Muscle of leg (tissue), 11 donors: ENCODE measurements around the gene OR9A2. TPM values are rescaled to one million over a fixed set of nuclear protein-coding genes. Genes with fewer than 3 reads are reported as not detected.

Source experiments
- DNase-seq: peaks from one replicate; pipeline ENCODE4 v3.0.0; 2013
- H3K27ac ChIP-seq: one replicate; pipeline ENCODE4 v1.5.1; 2013; ENCODE audit warnings: mild to moderate bottlenecking, low read length, control low read depth
- H3K27me3 ChIP-seq: one replicate; pipeline ENCODE4 v1.6.1; 2013; ENCODE audit warnings: low read length; ENCODE audit not compliant: control insufficient read depth, insufficient read depth
- H3K36me3 ChIP-seq: one replicate; pipeline ENCODE4 v1.6.1; 2013; ENCODE audit warnings: low read length; ENCODE audit not compliant: control insufficient read depth, insufficient read depth
- H3K4me1 ChIP-seq: one replicate; pipeline ENCODE4 v1.6.1; 2013; ENCODE audit warnings: low read length; ENCODE audit not compliant: control insufficient read depth, insufficient read depth
- H3K4me3 ChIP-seq: one replicate; pipeline ENCODE4 v1.5.1; 2013; ENCODE audit warnings: low read length, control low read depth
- H3K9me3 ChIP-seq: replicated peaks from 2 replicates; pipeline ENCODE4 v1.6.1; 2013; ENCODE audit warnings: low read depth, low read length; ENCODE audit not compliant: control insufficient read depth
- WGBS: methylation state at CpG from one replicate; pipeline ENCODE4 v1.1.5; 2013; ENCODE audit warnings: missing lambda C conversion rate; ENCODE audit not compliant: insufficient coverage; 5-methylcytosine and 5-hydroxymethylcytosine counted together
- polyA plus RNA-seq, 8 donors: library from polyadenylated mRNA; unstranded; fragments of 120-200 nt; gene quantifications; one replicate each; pipeline versions ENCODE4 v1.2.1 to v1.2.3, GENCODE V29; 2013; ENCODE audit warnings: inconsistent platforms in 1 of 8, low replicate concordance in 1 of 8; ENCODE audit not compliant: insufficient read length in 8 of 8, insufficient read depth in 1 of 8
- total RNA-seq: library from RNA; stranded (reverse); fragments of 120-200 nt; gene quantifications from one replicate; pipeline ENCODE4 v1.2.4, GENCODE V29; 2013

Gene OR9A2
- total and polyA plus RNA-seq, 9 donors = 0.18 TPM; not detected in 8

GRCh38 chr7:143049362-143049761 is 22.4 kb upstream of the OR9A2 start:
- Histone ChIP-seq H3K27ac (peak overlapping the region; percentile 73), H3K36me3 (no peaks in the 10 kb centered on the region), H3K27me3 (no peaks in the 10 kb centered on the region), H3K4me1 (peaks cover 11% of the 10 kb centered on the region), H3K4me3 (no peak overlapping the region), H3K9me3 (peaks cover 3% of the 10 kb centered on the region)
- 0% methylated on average over 2 of the region's 4 CpGs for WGBS
- peak; percentile 77 for DNase-seq

GRCh38 chr7:143048827-143049226 is 21.9 kb upstream of the OR9A2 start:
- Histone ChIP-seq H3K4me1 (peaks cover 11% of the 10 kb centered on the region), H3K36me3 (no peaks in the 10 kb centered on the region), H3K4me3 (no peak overlapping the region), H3K9me3 (peaks cover 3% of the 10 kb centered on the region), H3K27ac (peak overlapping the region; percentile 73), H3K27me3 (no peaks in the 10 kb centered on the region)
- no peak for DNase-seq

GRCh38 chr7:143047326-143047725 is 20.4 kb upstream of the OR9A2 start:
- H3K9me3 ChIP-seq = no peaks in the 10 kb centered on the region
- no CpG with 5 or more reads among the region's 2 CpGs for WGBS
- H3K36me3 ChIP-seq = no peaks in the 10 kb centered on the region
- H3K27ac ChIP-seq = no peak overlapping the region
- peaks cover 19% of the 10 kb centered on the region for H3K4me1 ChIP-seq
- H3K27me3 ChIP-seq = no peaks in the 10 kb centered on the region
- DNase-seq = no peak
- no peak overlapping the region for H3K4me3 ChIP-seq

- no peaks in the 10 kb centered on the region for H3K27me3 ChIP-seq
- H3K4me3 ChIP-seq = no peak overlapping the region
- H3K4me1 ChIP-seq = peaks cover 25% of the 10 kb centered on the region
- peak; percentile 25 for DNase-seq
- no peaks in the 10 kb centered on the region for H3K9me3 ChIP-seq
- WGBS = 7% methylated on average over 2 of the region's 3 CpGs
- H3K36me3 ChIP-seq = no peaks in the 10 kb centered on the region
- H3K27ac ChIP-seq = no peak overlapping the region
These were observed 19.5 kb upstream of the OR9A2 start for GRCh38 chr7:143046426-143046851.

GRCh38 chr7:143043391-143043790 is 16.5 kb upstream of the OR9A2 start:
- Histone ChIP-seq H3K4me1 (peaks cover 16% of the 10 kb centered on the region), H3K4me3 (no peak overlapping the region), H3K36me3 (no peaks in the 10 kb centered on the region), H3K27ac (no peak overlapping the region), H3K27me3 (no peaks in the 10 kb centered on the region), H3K9me3 (no peaks in the 10 kb centered on the region)
- DNase-seq = peak; percentile 15
- WGBS = no CpG with 5 or more reads among the region's 2 CpGs

GRCh38 chr7:143042790-143043271 is 15.9 kb upstream of the OR9A2 start:
- Histone ChIP-seq H3K36me3 (no peaks in the 10 kb centered on the region), H3K27ac (peak overlapping the region; percentile 23), H3K9me3 (no peaks in the 10 kb centered on the region), H3K4me3 (no peak overlapping the region), H3K27me3 (no peaks in the 10 kb centered on the region), H3K4me1 (peaks cover 16% of the 10 kb centered on the region)
- 20% methylated on average over 2 of the region's 6 CpGs for WGBS
- DNase-seq = peak; percentile 37

GRCh38 chr7:143042159-143042789 is 15.3 kb upstream of the OR9A2 start:
- Histone ChIP-seq H3K4me3 (no peak overlapping the region), H3K27me3 (no peaks in the 10 kb centered on the region), H3K4me1 (peaks cover 16% of the 10 kb centered on the region), H3K36me3 (no peaks in the 10 kb centered on the region), H3K9me3 (no peaks in the 10 kb centered on the region), H3K27ac (peak overlapping the region; percentile 23)
- peak; percentile 30 for DNase-seq
- 31% methylated on average over 1 of the region's 3 CpGs for WGBS

- DNase-seq = no peak
- no peaks in the 10 kb centered on the region for H3K27me3 ChIP-seq
- H3K27ac ChIP-seq = no peak overlapping the region
- peaks cover 13% of the 10 kb centered on the region for H3K4me1 ChIP-seq
- WGBS = 83% methylated on average over 6 of the region's 6 CpGs
- H3K9me3 ChIP-seq = no peaks in the 10 kb centered on the region
- no peak overlapping the region for H3K4me3 ChIP-seq
- H3K36me3 ChIP-seq = no peaks in the 10 kb centered on the region
These were observed 14.4 kb upstream of the OR9A2 start for GRCh38 chr7:143041346-143041745.

- no peak for DNase-seq
- WGBS = 52% methylated on average over 2 of the region's 3 CpGs
These were observed 13.3 kb upstream of the OR9A2 start for GRCh38 chr7:143040209-143040715.

GRCh38 chr7:143038635-143039034 is 11.7 kb upstream of the OR9A2 start:
- H3K9me3 ChIP-seq = peaks cover 2% of the 10 kb centered on the region
- H3K27ac ChIP-seq = no peak overlapping the region
- H3K36me3 ChIP-seq = no peaks in the 10 kb centered on the region
- peaks cover 13% of the 10 kb centered on the region for H3K4me1 ChIP-seq
- no peaks in the 10 kb centered on the region for H3K27me3 ChIP-seq
- WGBS = 88% methylated on average over 5 of the region's 5 CpGs
- no peak for DNase-seq
- H3K4me3 ChIP-seq = no peak overlapping the region

More at GRCh38 chr7:143040209-143040715, 13.3 kb upstream of the OR9A2 start:
- Histone ChIP-seq H3K27me3 (no peaks in the 10 kb centered on the region), H3K4me1 (peaks cover 13% of the 10 kb centered on the region), H3K4me3 (no peak overlapping the region), H3K36me3 (no peaks in the 10 kb centered on the region), H3K27ac (no peak overlapping the region), H3K9me3 (no peaks in the 10 kb centered on the region)
